ENCODE data around the gene PRPF38B.

DNA sequence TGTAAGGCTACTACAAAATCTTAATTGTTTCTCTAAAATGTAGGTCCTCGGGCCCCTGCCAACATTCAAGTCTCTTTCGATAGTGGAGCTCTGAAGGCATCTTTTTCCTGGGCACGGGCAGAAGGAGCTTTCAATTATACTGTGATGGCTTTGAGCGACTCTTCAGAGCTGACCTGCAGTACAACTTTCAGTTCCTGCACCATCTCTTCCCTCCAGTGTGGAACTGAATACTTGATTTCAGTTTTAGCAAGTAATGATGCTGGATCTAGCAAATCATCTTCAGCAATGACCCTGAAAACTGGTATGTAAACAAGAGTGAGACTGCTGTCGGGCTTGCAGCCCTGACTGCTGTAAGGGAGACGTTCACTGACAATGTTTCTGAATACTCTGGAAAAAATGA lies 30.2 kb downstream of the PRPF38B start:
- TF ChIP-seq EP300 (IDR thresholded peaks at IDR 0.05; ENCODE audit: borderline replicate concordance) (no peak), TAF1 (IDR thresholded peaks at IDR 0.05; ENCODE audit: low read depth) (no peak), TCF12 (IDR thresholded peaks at IDR 0.05; ENCODE audit: low read depth) (no peak), FOXM1 (IDR thresholded peaks at IDR 0.05; ENCODE audit: borderline replicate concordance, low read depth) (no peak)
- TF ChIP-seq, protein P1, sequence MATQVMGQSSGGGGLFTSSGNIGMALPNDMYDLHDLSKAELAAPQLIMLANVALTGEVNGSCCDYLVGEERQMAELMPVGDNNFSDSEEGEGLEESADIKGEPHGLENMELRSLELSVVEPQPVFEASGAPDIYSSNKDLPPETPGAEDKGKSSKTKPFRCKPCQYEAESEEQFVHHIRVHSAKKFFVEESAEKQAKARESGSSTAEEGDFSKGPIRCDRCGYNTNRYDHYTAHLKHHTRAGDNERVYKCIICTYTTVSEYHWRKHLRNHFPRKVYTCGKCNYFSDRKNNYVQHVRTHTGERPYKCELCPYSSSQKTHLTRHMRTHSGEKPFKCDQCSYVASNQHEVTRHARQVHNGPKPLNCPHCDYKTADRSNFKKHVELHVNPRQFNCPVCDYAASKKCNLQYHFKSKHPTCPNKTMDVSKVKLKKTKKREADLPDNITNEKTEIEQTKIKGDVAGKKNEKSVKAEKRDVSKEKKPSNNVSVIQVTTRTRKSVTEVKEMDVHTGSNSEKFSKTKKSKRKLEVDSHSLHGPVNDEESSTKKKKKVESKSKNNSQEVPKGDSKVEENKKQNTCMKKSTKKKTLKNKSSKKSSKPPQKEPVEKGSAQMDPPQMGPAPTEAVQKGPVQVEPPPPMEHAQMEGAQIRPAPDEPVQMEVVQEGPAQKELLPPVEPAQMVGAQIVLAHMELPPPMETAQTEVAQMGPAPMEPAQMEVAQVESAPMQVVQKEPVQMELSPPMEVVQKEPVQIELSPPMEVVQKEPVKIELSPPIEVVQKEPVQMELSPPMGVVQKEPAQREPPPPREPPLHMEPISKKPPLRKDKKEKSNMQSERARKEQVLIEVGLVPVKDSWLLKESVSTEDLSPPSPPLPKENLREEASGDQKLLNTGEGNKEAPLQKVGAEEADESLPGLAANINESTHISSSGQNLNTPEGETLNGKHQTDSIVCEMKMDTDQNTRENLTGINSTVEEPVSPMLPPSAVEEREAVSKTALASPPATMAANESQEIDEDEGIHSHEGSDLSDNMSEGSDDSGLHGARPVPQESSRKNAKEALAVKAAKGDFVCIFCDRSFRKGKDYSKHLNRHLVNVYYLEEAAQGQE (IDR thresholded peaks at IDR 0.05; ENCODE audit: low read depth), result no peak
- TF ChIP-seq, protein P2, sequence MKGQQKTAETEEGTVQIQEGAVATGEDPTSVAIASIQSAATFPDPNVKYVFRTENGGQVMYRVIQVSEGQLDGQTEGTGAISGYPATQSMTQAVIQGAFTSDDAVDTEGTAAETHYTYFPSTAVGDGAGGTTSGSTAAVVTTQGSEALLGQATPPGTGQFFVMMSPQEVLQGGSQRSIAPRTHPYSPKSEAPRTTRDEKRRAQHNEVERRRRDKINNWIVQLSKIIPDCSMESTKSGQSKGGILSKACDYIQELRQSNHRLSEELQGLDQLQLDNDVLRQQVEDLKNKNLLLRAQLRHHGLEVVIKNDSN (IDR thresholded peaks at IDR 0.05), result no peak
- TF ChIP-seq, protein P3, sequence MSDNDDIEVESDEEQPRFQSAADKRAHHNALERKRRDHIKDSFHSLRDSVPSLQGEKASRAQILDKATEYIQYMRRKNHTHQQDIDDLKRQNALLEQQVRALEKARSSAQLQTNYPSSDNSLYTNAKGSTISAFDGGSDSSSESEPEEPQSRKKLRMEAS (IDR thresholded peaks at IDR 0.05), result no peak

Data from Ishikawa (cell line).